Measurements from ENCODE around the gene GRM5. TPM values are rescaled to one million over a fixed set of nuclear protein-coding genes. Genes with fewer than 3 reads are reported as not detected.
"Not testable (repeated sequence)": the region's sequence is repeated elsewhere in the genome, so short reads cannot be mapped to it uniquely, and the experiment has no call there.

GRM5 gene
- total and polyA plus RNA-seq, 2 experiments from 2014 or later: 0.27 TPM; not detected in 1

- H3K9me3 ChIP-seq (ENCODE audit: low read depth); H3K9me2 ChIP-seq (replicated peaks; ENCODE audit: insufficient read depth); H2AFZ ChIP-seq; H3K4me3 ChIP-seq; H4K20me1 ChIP-seq (ENCODE audit: insufficient read depth, poor library complexity, severe bottlenecking); H3K4me1 ChIP-seq (ENCODE audit: insufficient read depth); DNase-seq (ENCODE audit: low spot score); H3K27me3 ChIP-seq; H3K4me2 ChIP-seq; H3K36me3 ChIP-seq (replicated peaks; ENCODE audit: insufficient read depth, low read depth); H3K79me2 ChIP-seq; H3K27ac ChIP-seq: not testable (repeated sequence)
- WGBS (ENCODE audit: low lambda C conversion rate, missing lambda C conversion rate): 96% methylated on average over 1 of the region's 1 CpG
Measured at GRCh38 chr11:88917065-88917464, 148.7 kb downstream of the GRM5 start.

- no peak for TF ChIP-seq CTCF (IDR thresholded peaks at IDR 0.05; ENCODE audit: poor library complexity)
- TF ChIP-seq EZH2 (IDR thresholded peaks at IDR 0.05; ENCODE audit: borderline replicate concordance): no peak
- no peak for TF ChIP-seq EZH2phosphoT487 (IDR thresholded peaks at IDR 0.05; ENCODE audit: low read depth, severe bottlenecking, unreplicated experiment)
- H3K27ac ChIP-seq: no peak overlapping the region
- no peak overlapping the region for H3K4me2 ChIP-seq
- H3K4me1 ChIP-seq (ENCODE audit: insufficient read depth): no peaks in the 10 kb centered on the region
- no peaks in the 10 kb centered on the region for H3K9me3 ChIP-seq (ENCODE audit: low read depth)
- no peaks in the 10 kb centered on the region for H3K79me2 ChIP-seq
- H3K4me3 ChIP-seq: no peak overlapping the region
- no peaks in the 10 kb centered on the region for H3K27me3 ChIP-seq
- H3K36me3 ChIP-seq (replicated peaks; ENCODE audit: insufficient read depth, low read depth): no peaks in the 10 kb centered on the region
- no peaks in the 10 kb centered on the region for H3K9me2 ChIP-seq (replicated peaks; ENCODE audit: insufficient read depth)
- DNase-seq (ENCODE audit: low spot score): no peak
- WGBS (ENCODE audit: low lambda C conversion rate, missing lambda C conversion rate): 83% methylated on average over 2 of the region's 2 CpGs
- H2AFZ ChIP-seq: no peak overlapping the region
- H4K20me1 ChIP-seq (ENCODE audit: insufficient read depth, poor library complexity, severe bottlenecking): no peaks in the 10 kb centered on the region
Measured at GRCh38 chr11:88909500-88909899, 156.3 kb downstream of the GRM5 start.

- H3K4me2 ChIP-seq; H2AFZ ChIP-seq; H3K9me2 ChIP-seq (replicated peaks; ENCODE audit: insufficient read depth); H3K27me3 ChIP-seq; H4K20me1 ChIP-seq (ENCODE audit: insufficient read depth, poor library complexity, severe bottlenecking); H3K27ac ChIP-seq; DNase-seq (ENCODE audit: low spot score); H3K79me2 ChIP-seq; H3K9me3 ChIP-seq (ENCODE audit: low read depth); H3K36me3 ChIP-seq (replicated peaks; ENCODE audit: insufficient read depth, low read depth); H3K4me3 ChIP-seq; H3K4me1 ChIP-seq (ENCODE audit: insufficient read depth): not testable (repeated sequence)
- WGBS (ENCODE audit: low lambda C conversion rate, missing lambda C conversion rate): 61% methylated on average over 2 of the region's 2 CpGs
Measured at GRCh38 chr11:88901436-88901835, 164.3 kb downstream of the GRM5 start.

- not testable (repeated sequence) for H3K4me2 ChIP-seq; H3K36me3 ChIP-seq (replicated peaks; ENCODE audit: insufficient read depth, low read depth); H3K79me2 ChIP-seq; H3K9me3 ChIP-seq (ENCODE audit: low read depth); H4K20me1 ChIP-seq (ENCODE audit: insufficient read depth, poor library complexity, severe bottlenecking); H2AFZ ChIP-seq; H3K4me3 ChIP-seq; H3K4me1 ChIP-seq (ENCODE audit: insufficient read depth); DNase-seq (ENCODE audit: low spot score); H3K27ac ChIP-seq; H3K27me3 ChIP-seq; H3K9me2 ChIP-seq (replicated peaks; ENCODE audit: insufficient read depth)
- 68% methylated on average over 1 of the region's 1 CpG for WGBS (ENCODE audit: low lambda C conversion rate, missing lambda C conversion rate)
Measured at GRCh38 chr11:88888855-88889254, 176.9 kb downstream of the GRM5 start.

- 75% methylated on average over 3 of the region's 3 CpGs for WGBS (ENCODE audit: low lambda C conversion rate, missing lambda C conversion rate)
- H3K4me3 ChIP-seq: no peak overlapping the region
- TF ChIP-seq CTCF (IDR thresholded peaks at IDR 0.05; ENCODE audit: poor library complexity) (peak; percentile 23), EZH2phosphoT487 (IDR thresholded peaks at IDR 0.05; ENCODE audit: low read depth, severe bottlenecking, unreplicated experiment) (no peak)
- H4K20me1 ChIP-seq (ENCODE audit: insufficient read depth, poor library complexity, severe bottlenecking): no peaks in the 10 kb centered on the region
- no peaks in the 10 kb centered on the region for H3K27me3 ChIP-seq
- no peak overlapping the region for H2AFZ ChIP-seq
- H3K4me1 ChIP-seq (ENCODE audit: insufficient read depth): no peaks in the 10 kb centered on the region
- H3K9me3 ChIP-seq (ENCODE audit: low read depth): no peaks in the 10 kb centered on the region
- H3K79me2 ChIP-seq: no peaks in the 10 kb centered on the region
- peak; percentile 21 for DNase-seq (ENCODE audit: low spot score)
- no peaks in the 10 kb centered on the region for H3K9me2 ChIP-seq (replicated peaks; ENCODE audit: insufficient read depth)
- H3K4me2 ChIP-seq: no peak overlapping the region
- no peak overlapping the region for H3K27ac ChIP-seq
- H3K36me3 ChIP-seq (replicated peaks; ENCODE audit: insufficient read depth, low read depth): no peaks in the 10 kb centered on the region
Measured at GRCh38 chr11:88886796-88887195, 179.0 kb downstream of the GRM5 start.

GRCh38 chr11:88882800-88883199 is 183.0 kb downstream of the GRM5 start:
- H4K20me1 ChIP-seq (ENCODE audit: insufficient read depth, poor library complexity, severe bottlenecking); H3K9me2 ChIP-seq (replicated peaks; ENCODE audit: insufficient read depth); H3K79me2 ChIP-seq; H2AFZ ChIP-seq; H3K9me3 ChIP-seq (ENCODE audit: low read depth); DNase-seq (ENCODE audit: low spot score); H3K4me3 ChIP-seq; H3K4me2 ChIP-seq; H3K36me3 ChIP-seq (replicated peaks; ENCODE audit: insufficient read depth, low read depth); H3K27ac ChIP-seq; H3K4me1 ChIP-seq (ENCODE audit: insufficient read depth); H3K27me3 ChIP-seq: not testable (repeated sequence)
- 87% methylated on average over 3 of the region's 3 CpGs for WGBS (ENCODE audit: low lambda C conversion rate, missing lambda C conversion rate)

Measured in hepatocyte (in vitro differentiated cells).